Activated CD4-positive, alpha-beta T cell treated with anti-CD3 and anti-CD28 coated beads for 1 hour (primary cell): ENCODE data around the gene ZSCAN9.

Experiments
- DNase-seq: peaks from one replicate; pipeline ENCODE4 v3.0.0-alpha.2; 2020

Gene ZSCAN9

DNA sequence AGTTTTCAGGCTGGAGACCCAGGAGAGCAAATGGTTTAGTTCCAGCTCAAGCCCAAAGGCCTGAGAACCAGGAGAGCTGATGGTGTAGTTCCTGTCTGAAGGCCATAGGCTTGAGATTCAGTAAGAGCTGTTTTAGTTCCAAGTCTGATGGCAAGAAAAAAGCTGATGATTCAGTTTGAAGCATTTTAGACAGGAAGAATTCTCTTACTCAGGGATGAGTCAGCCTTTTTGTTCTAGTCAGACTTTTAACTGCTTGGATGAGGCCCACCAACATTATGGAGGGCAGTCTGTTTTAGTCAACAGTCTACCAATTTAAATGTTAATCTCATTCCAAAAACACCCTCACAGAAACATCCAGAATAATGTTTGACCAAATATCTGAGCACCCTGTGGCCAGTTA is 44.4 kb downstream of the ZSCAN9 start:
- DNase-seq: no peak

DNA sequence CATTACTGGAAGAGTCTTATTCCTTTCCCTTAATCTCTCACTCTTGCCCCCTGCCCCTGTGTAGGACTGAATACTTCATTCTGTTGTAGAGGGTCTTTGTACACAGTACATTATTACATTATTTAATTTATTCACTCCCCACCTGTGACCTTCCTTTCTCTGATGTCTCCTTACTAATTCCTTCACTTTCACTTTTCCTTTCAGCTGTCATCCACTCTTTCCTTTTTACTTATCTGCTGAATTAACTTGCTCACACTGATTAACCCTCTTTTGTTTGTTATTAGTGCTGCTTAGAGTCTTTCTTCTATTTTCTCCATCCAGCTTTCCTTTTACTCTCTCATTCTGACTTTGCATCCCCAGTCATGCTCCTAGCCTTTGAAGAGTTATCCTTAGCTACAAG is 49.8 kb downstream of the ZSCAN9 start:
- DNase-seq: no peak

DNA sequence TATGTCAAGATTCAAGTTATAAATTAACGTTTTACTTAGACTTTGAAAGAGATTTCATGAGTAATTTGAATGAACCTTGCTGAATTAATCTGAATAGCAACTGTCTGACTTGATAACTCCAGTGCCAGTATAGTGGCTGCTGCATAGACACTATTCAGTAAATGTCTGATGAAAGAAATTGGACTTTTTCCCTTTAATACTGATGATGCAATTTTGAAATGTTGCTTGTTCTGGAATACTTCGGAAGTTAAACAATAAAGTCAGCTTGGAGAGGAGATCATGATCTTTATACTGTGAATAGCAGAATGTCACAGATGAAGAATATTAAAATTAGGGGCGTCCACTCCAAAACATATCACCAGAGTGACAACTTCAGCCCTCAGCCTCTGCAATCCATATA is 52.7 kb downstream of the ZSCAN9 start:
- no peak for DNase-seq

DNA sequence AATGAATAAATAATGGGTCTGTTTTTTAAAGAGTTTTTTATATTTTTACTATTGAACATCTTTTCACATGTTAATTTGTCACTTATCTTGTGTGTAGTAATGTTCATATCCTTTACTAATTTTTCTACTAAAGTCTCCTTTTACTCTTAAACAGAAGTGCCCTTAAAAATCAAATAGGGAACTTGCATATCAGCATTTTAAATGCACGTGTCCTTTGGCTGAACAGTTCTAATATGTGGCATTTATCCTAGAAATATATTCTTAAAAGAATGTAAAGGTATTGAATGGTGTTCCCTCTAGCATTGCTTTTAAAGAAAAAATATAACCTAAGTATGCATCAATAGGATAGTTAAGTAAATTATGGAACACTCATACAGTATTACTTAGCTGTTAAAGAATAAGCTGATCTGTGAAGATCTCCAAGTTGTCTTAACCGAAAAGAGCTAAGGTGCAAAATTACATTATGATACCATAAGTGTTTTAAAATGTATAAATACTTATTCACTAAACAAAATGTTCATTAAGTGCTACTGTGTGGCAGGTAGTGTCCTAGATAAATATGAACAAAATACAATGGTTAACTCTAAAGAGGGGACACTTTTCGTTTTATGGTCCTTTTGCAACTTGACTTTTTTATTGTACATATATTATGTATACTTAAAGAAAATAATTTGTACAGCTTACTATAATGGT is 55.7 kb downstream of the ZSCAN9 start:
- no peak for DNase-seq

DNA sequence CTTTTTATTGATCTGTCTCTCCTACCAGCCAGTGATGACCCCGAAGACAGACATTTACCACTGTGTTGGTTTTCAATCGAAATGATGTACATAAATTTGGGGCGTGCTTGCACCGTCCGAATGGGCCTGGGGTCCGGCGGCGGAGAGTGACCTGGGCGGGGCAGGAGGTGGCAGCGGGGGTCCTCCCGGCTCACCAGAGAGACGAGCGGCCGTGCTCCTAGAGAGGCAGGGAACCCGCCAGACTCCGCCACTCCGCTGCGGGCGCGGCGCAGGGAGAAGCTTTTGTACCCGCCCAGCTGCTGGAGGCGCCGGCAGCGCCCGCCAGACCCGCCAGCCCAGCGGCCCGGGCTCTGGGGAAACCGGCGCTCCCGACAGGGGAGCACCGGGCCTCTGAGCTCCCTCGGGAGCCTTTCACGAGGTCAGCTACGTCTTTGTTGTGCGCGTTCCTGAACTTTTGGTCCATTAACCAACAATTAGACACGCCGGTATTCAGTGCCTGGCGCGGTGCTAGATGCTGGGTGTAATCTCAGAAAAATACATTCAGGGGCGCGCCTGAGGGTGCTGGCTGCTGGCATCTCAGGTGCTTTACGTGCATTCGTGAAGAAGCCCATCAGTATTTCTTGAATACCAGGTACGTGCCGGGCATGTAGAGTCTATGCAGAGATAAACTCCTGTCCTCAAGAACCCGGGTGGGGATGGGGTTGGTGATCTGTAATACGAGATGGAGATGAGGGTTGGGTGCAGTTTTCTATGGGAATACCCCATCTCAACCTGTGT is 56.4 kb downstream of the ZSCAN9 start, which contains the start of gene PGBD1:
Gene PGBD1 (plus strand): TSS at position 285 of the 777 bp plus-strand sequence. CDS start 2,242 bp downstream, outside the sequence.
- DNase-seq: peak; percentile 24

DNA sequence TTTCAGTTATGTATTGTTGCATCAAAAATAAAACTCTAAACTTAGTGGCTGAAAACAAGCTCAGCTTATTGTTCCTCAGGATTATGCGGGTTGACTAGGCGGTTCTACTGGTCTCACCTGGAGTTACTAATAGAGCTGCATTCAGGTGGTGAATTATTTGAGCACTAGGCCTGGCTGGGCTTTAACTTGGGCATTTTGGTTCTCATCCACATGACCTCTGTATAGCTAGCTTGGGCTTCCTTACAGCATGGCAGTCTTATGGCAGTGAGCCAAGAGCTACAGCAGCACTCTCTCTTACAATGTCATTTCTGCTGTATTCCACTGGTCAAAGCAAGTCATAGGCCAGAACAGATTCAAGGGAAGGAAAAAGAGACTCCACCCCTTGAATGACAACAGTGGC is 57.9 kb downstream of the ZSCAN9 start:
- no peak for DNase-seq
